K562 (cell line): ENCODE results near the gene CYTH4. TPM values are rescaled to one million over a fixed set of nuclear protein-coding genes. Genes with fewer than 3 reads are reported as not detected.

Source experiments
- ATAC-seq: fragments of 200-7000 bp; cut with Tn5 transposase; 3 replicates; pipeline ENCODE4 v1.9.1; 2020; ENCODE audit warnings: moderate library complexity
- BruUV-seq: library from RNA; stranded (reverse); fragments of 400-500 nt; replicated peaks from 2 replicates; lab custom pipeline; 2021; lab: Mats Ljungman, UMichigan
- CTCF ChIA-PET: fragments of 300-600 bp; formaldehyde crosslinking; extraction: SDS; loops from one replicate; lab custom pipeline; 2021; ENCODE audit warnings: low intra/inter-chr PET ratio; lab: Yijun Ruan, JAX
- POLR2A ChIA-PET: fragments of 300-600, 350-650 bp; sonication (Branson Sonifier 250); formaldehyde crosslinking; extraction: SDS; loops from one replicate; lab custom pipeline; 2021; ENCODE audit warnings: antibody characterized with exemption, inconsistent platforms; lab: Yijun Ruan, JAX
- DNase-seq, 4 experiments: peaks; one replicate each; pipeline versions ENCODE4 v3.0.0 to v3.0.0-alpha.2; 2011 to 2018; ENCODE audit warnings: low spot score in 3 of 4, mixed read lengths in 3 of 4; ENCODE audit errors: extremely low read depth in 1 of 4
- FAIRE-seq: peaks from 2 replicates; lab custom pipeline; 2011; peaks lifted over from hg19 to GRCh38; lab: Jason Lieb, UNC
- H2AFZ ChIP-seq: 2 replicates; pipeline ENCODE4 v1.6.0; 2011; ENCODE audit warnings: low read depth, low read length, control low read depth, inconsistent platforms
- H3K27ac ChIP-seq: fragments of 200-600 bp; 3 replicates; pipeline ENCODE4 v1.8.0; 2011; ENCODE audit warnings: low read depth, mild to moderate bottlenecking, control low read depth, inconsistent platforms, low read length, moderate library complexity, mixed read lengths; ENCODE audit errors: extremely low read depth
- H3K27me3 ChIP-seq, 2 experiments: fragments of 300-600 bp in 1 of 2; 2 replicates in 1 of 2; 3 replicates in 1 of 2; pipeline versions ENCODE4 v1.6.0 to v1.8.0; 2011; ENCODE audit warnings: inconsistent platforms in 2 of 2, low read length in 2 of 2, mild to moderate bottlenecking in 1 of 2, mixed read lengths in 1 of 2, moderate library complexity in 1 of 2; ENCODE audit not compliant: control insufficient read depth in 2 of 2, insufficient read depth in 2 of 2
- H3K36me3 ChIP-seq: fragments of 300-600 bp; 3 replicates; pipeline ENCODE4 v1.8.0; 2011; ENCODE audit warnings: mild to moderate bottlenecking, low read length, inconsistent platforms; ENCODE audit not compliant: control insufficient read depth, insufficient read depth
- H3K4me1 ChIP-seq, 2 experiments: fragments of 200-600 bp in 1 of 2; replicated peaks in 1 of 2; 2 replicates in 1 of 2; 3 replicates in 1 of 2; pipeline versions ENCODE4 v1.5.1 to v1.8.0; 2011; ENCODE audit warnings: inconsistent platforms in 2 of 2, low read length in 2 of 2, mild to moderate bottlenecking in 1 of 2, mixed read lengths in 1 of 2, moderate library complexity in 1 of 2; ENCODE audit not compliant: control insufficient read depth in 2 of 2, insufficient read depth in 2 of 2
- H3K4me2 ChIP-seq: 2 replicates; pipeline ENCODE4 v1.6.1; 2011; ENCODE audit warnings: low read length, control low read depth, inconsistent platforms, mixed read lengths; ENCODE audit not compliant: insufficient read depth
- H3K4me3 ChIP-seq: fragments of 200-600 bp; sonication (generic), shearing (Covaris generic); 2 replicates; pipeline ENCODE4 v1.5.1; 2016; ENCODE audit warnings: control low read depth, inconsistent platforms
- H3K79me2 ChIP-seq: fragments of 200-600 bp; 3 replicates; pipeline ENCODE4 v1.8.0; 2011; ENCODE audit warnings: low read length, inconsistent platforms; ENCODE audit not compliant: control insufficient read depth, insufficient read depth
- H3K9ac ChIP-seq, 2 experiments: 2 replicates each; pipeline versions ENCODE4 v1.6.0 to v1.6.1; 2011; ENCODE audit warnings: low read depth in 2 of 2, low read length in 2 of 2, control low read depth in 1 of 2, inconsistent platforms in 1 of 2, mild to moderate bottlenecking in 1 of 2, mixed read lengths in 1 of 2; ENCODE audit not compliant: insufficient read depth in 1 of 2
- H3K9me1 ChIP-seq: one replicate; pipeline ENCODE4 v1.6.0; 2011; ENCODE audit warnings: inconsistent platforms, mild to moderate bottlenecking, low read length, moderate library complexity; ENCODE audit not compliant: control insufficient read depth, insufficient read depth
- H3K9me3 ChIP-seq: replicated peaks from 2 replicates; pipeline ENCODE4 v1.5.1; 2011; ENCODE audit warnings: low read depth, low read length, inconsistent platforms; ENCODE audit not compliant: control insufficient read depth, insufficient read depth
- H4K20me1 ChIP-seq: replicated peaks from 2 replicates; pipeline ENCODE4 v1.6.1; 2011; ENCODE audit warnings: low read length, inconsistent platforms, mixed read lengths; ENCODE audit not compliant: control insufficient read depth, insufficient read depth
- ARID4B ChIP-seq: sonication (generic); formaldehyde crosslinking; IDR thresholded peaks from 2 replicates; pipeline ENCODE4 v1.8.0; 2022; ENCODE audit warnings: mild to moderate bottlenecking, missing genetic modification reagents
- BDP1 ChIP-seq: IDR thresholded peaks from 3 replicates; pipeline ENCODE4 v1.6.1; 2011; ENCODE audit not compliant: insufficient read length, insufficient read depth
- DACH1 ChIP-seq: fragments of 450-650 bp; IDR thresholded peaks from 2 replicates; pipeline ENCODE4 v1.6.1; 2018; ENCODE audit not compliant: partially characterized antibody
- GTF2F1 ChIP-seq: IDR thresholded peaks from 2 replicates; pipeline ENCODE4 v1.6.1; 2011; ENCODE audit warnings: low read depth, low read length, improper control_type of control experiment
- HBP1 ChIP-seq: fragments of 450-650 bp; formaldehyde crosslinking; IDR thresholded peaks from 2 replicates; pipeline ENCODE4 v1.4.0; 2022; ENCODE audit warnings: missing genetic modification characterization
- HIVEP1 ChIP-seq: fragments of 250-450 bp; sonication (Bioruptor Pico); IDR thresholded peaks from 2 replicates; pipeline ENCODE4 v1.4.0; 2020; ENCODE audit warnings: mild to moderate bottlenecking
- NBN ChIP-seq: fragments of 450-650 bp; IDR thresholded peaks from 2 replicates; pipeline ENCODE4 v1.6.1; 2016; ENCODE audit warnings: low read depth, mild to moderate bottlenecking
- OTX1 ChIP-seq: fragments of 450-650 bp; formaldehyde crosslinking; IDR thresholded peaks from 2 replicates; pipeline ENCODE4 v1.4.0; 2022; ENCODE audit warnings: mild to moderate bottlenecking
- SAFB2 ChIP-seq: fragments of 200-400 bp; formaldehyde crosslinking; IDR thresholded peaks from 2 replicates; pipeline ENCODE4 v1.6.1; 2018; ENCODE audit warnings: borderline replicate concordance, low read length, low read depth, moderate library complexity; ENCODE audit not compliant: severe bottlenecking
- TCF3 ChIP-seq: sonication (generic); formaldehyde crosslinking; IDR thresholded peaks from 2 replicates; pipeline ENCODE4 v1.4.0; 2020; ENCODE audit warnings: mild to moderate bottlenecking, missing genetic modification reagents
- TCF7L2 ChIP-seq: fragments of 150-350 bp; IDR thresholded peaks from 2 replicates; pipeline ENCODE4 v1.6.1; 2016; ENCODE audit warnings: low read depth, mild to moderate bottlenecking, low read length, moderate library complexity
- TGIF2 ChIP-seq: sonication (generic); formaldehyde crosslinking; IDR thresholded peaks from 2 replicates; pipeline ENCODE4 v1.8.1; 2022; ENCODE audit warnings: mild to moderate bottlenecking, missing genetic modification reagents, moderate library complexity
- USF1 ChIP-seq: sonication (generic); formaldehyde crosslinking; IDR thresholded peaks from 2 replicates; pipeline ENCODE4 v1.9.0; 2022; ENCODE audit warnings: mild to moderate bottlenecking, missing genetic modification reagents
- ZNF655 ChIP-seq: fragments of 250-450 bp; sonication (Bioruptor Pico); IDR thresholded peaks from 2 replicates; pipeline ENCODE4 v1.5.0; 2021
- WGBS: fragments of 100-300 bp; shearing (Covaris generic); methylation state at CpG from one replicate; pipeline ENCODE4 v1.1.6; 2016; ENCODE audit warnings: low coverage, mixed read lengths; ENCODE audit not compliant: insufficient coverage; ENCODE audit errors: missing lambda C conversion rate; 5-methylcytosine and 5-hydroxymethylcytosine counted together
- in situ Hi-C: fragments of 300-500 bp; cut with MboI; formaldehyde crosslinking; loops from 4 replicates; pipeline ENCODE4 v1.15.0; 2018; ENCODE audit warnings: inconsistent platforms, mixed read lengths
- intact Hi-C: fragments of 100-400 bp; cut with micrococcal nuclease; formaldehyde crosslinking; loops from 2 replicates; pipeline ENCODE4 v1.14.2; 2022
- polyA plus RNA-seq, 8 experiments: library from polyadenylated mRNA; depleted of rRNA in 4 of 8; stranded (reverse) in 5 of 8; unstranded in 3 of 8; fragments of >200 nt; fragmentation: Nextera tagmentation in 2 of 8; fragmentation: Illumina TruSeq in 1 of 8; extraction: Ambion mirVana in 2 of 8; extraction: Trizol in 1 of 8; gene quantifications; 2 replicates each; pipeline versions ENCODE4 v1.2.1 to v1.2.3, GENCODE V29; 2011 to 2014; ENCODE audit warnings: inconsistent platforms in 1 of 8, missing spikeins in 1 of 8
- total RNA-seq, 7 experiments: library from RNA; depleted of rRNA in 6 of 7; stranded (reverse); fragments of >200 nt in 6 of 7; fragmentation: Illumina TruSeq in 2 of 7; extraction: Trizol in 2 of 7; gene quantifications; 2 replicates each; pipeline versions ENCODE4 v1.2.1 to v1.2.3, GENCODE V29; 2011 to 2021; ENCODE audit warnings: low replicate concordance in 1 of 7

CYTH4 gene
- total and polyA plus RNA-seq, 9 of the 15 experiments (the other 6 are each of a cell fraction or from before 2014, with no cell fraction given) = 0.03 to 2.0 (median 0.61) TPM; not detected in 1

GRCh38 chr22:37328017-37328416 is 45.7 kb downstream of the CYTH4 start:
- Histone ChIP-seq H2AFZ (no peak overlapping the region), H3K4me2 (no peak overlapping the region), H4K20me1 (no peaks in the 10 kb centered on the region; the same call in 1 of the 2 replicates), H3K4me3 (no peak overlapping the region), H3K4me1 (peaks cover 0 to 7% of the 10 kb centered on the region in 2 experiments; a peak in 1 of 5 replicates), H3K9me1 (no peaks in the 10 kb centered on the region), H3K9me3 (no peaks in the 10 kb centered on the region), H3K36me3 (no peaks in the 10 kb centered on the region), H3K27me3 (peaks cover 4 to 30% of the 10 kb centered on the region in 2 experiments; a peak in 4 of 5 replicates), H3K27ac (no peak overlapping the region), H3K79me2 (no peaks in the 10 kb centered on the region), H3K9ac (no peak overlapping the region)
- ChIA-PET POLR2A (no interaction called here), CTCF (no interaction called here)
- no peak for DNase-seq
- no peak for ATAC-seq
- no TSS peak for BruUV-seq
- WGBS = 4% methylated on average over 8 of the region's 8 CpGs
- in situ Hi-C loops (no loop called here), intact Hi-C loops (no loop called here)
- TF ChIP-seq USF1 (CRISPR knock-in tag) (no peak), HIVEP1 (CRISPR knock-in tag) (no peak), NBN (no peak), BDP1 (no peak), GTF2F1 (no peak), ZNF655 (CRISPR knock-in tag) (no peak), SAFB2 (no peak), HBP1 (CRISPR knock-in tag) (no peak), TCF7L2 (no peak), ARID4B (CRISPR knock-in tag) (no peak), OTX1 (CRISPR knock-in tag) (no peak), DACH1 (no peak), TGIF2 (CRISPR knock-in tag) (no peak), TCF3 (no peak)
- no peak for FAIRE-seq
